ENCODE measurements around the gene PALLD. TPM values are rescaled to one million over a fixed set of nuclear protein-coding genes. Genes with fewer than 3 reads are reported as not detected.
"Not testable (repeated sequence)": the region's sequence is repeated elsewhere in the genome, so short reads cannot be mapped to it uniquely, and the experiment has no call there.

The PALLD gene
- polyA plus RNA-seq, 4 donors: 179 to 246 (median 227) TPM

DNA sequence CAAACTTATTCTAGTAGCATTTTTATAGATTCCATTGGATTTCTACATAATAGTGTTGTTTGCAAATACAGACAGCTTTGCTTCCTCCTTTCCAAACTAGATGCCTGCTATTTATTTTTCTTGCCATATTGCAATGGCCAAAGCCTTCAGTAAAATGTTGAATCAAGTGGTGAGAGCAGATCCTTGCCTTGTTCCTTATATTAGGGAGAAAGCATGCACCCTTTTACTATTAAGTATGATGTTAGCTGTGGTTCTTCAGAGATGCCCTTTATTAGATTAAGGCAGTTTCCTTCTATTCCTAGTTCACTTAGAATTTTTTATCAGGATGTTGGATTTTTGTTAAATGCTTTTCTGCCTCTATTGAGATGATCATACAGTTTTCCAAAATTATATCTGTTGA is 279.5 kb downstream of the PALLD start:
- no peak for DNase-seq (ENCODE audit: low read depth in 4 of 4, low spot score in 3 of 4)

DNA sequence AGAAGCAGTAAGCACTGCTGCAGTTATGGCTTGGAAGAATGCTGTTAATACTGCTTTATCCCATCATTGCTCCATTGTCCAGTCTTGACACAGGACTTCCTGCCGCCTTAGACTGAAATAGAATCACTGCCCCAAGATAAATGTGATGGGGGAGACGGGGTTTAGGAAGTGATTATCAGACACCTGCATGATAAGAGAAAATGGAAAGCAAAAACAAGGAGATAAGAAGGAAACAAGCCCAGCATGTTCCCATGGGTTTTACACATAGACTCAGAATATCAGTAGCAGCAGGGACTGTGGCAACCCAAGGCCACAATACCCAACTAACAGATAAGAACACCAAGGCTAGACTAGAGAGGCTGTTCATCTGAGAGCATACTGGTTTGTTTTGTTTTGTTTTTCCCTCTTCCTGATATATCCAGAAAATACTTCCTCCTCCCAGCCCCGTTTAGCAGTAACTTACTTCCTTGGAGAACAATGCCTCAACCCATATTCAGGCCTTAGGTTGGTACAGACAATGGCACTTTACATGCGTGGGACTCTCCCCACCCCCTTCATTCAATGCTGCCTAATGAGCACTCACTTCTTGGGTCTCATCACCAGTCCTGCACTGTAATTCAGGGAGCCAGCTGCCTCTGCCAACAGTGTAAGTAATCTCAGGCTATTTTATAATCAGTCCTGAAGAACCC is 280.6 kb downstream of the PALLD start:
- DNase-seq (ENCODE audit: low read depth in 4 of 4, low spot score in 3 of 4): no peak

DNA sequence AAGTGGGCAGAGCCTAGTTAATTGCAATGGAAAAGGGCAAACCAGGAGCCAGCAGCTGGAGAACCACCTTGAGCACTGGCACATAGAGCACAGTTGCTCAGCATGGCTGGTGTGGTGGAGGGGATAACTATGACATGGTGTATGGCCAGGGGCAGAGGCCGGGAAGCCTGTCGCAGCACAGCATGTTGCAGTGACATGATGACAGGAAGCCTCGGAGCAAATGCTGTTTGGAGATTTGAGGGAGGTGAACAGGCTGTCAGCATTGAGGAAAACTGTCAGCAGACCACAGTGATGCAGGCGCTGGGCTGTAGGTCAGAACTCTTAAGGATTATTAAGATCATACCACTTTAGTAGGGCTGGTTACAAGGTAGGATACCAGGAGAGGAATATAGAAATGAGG is 284.5 kb downstream of the PALLD start:
- no peak for DNase-seq (ENCODE audit: low read depth in 4 of 4, low spot score in 3 of 4)

DNA sequence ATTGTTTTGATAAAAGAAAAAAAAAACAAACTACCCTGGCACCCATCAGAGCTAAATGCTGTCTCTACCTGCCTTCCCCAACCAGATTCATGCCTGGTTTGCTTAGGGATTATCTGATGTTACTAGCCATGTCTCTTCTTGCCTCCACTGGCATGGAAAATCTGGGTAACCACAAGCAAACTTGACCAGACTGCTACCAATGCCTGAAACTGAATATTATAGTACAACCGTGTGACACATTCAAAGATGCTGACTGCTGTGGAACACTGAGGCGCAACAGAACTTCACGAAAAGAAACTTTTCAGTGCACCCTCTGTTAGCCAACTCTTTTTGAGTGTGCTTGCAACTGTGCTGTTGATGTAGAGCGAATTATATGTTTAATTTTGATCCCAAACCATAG is 285.1 kb downstream of the PALLD start:
- no peak for DNase-seq (ENCODE audit: low read depth in 4 of 4, low spot score in 3 of 4)

DNA sequence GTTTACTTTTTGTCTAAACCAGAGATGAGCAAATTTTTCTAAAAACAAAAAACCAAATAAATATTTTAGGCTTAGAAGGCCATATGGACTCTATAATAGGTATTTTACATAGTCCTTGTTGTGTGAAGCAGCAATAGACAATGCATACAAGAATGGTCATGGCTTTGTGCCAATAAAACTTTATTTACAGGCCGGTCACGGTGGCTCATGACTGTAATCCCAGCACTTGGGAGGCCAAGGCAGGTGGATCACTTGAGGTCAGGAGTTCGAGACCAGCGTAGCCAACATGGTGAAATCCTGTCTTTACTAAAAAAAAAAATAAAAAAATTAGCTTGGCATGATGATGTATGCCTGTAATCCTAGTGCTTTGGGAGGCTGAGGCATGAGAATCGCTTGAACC is 285.6 kb downstream of the PALLD start:
- DNase-seq (ENCODE audit: low read depth in 4 of 4, low spot score in 3 of 4): no peak

DNA sequence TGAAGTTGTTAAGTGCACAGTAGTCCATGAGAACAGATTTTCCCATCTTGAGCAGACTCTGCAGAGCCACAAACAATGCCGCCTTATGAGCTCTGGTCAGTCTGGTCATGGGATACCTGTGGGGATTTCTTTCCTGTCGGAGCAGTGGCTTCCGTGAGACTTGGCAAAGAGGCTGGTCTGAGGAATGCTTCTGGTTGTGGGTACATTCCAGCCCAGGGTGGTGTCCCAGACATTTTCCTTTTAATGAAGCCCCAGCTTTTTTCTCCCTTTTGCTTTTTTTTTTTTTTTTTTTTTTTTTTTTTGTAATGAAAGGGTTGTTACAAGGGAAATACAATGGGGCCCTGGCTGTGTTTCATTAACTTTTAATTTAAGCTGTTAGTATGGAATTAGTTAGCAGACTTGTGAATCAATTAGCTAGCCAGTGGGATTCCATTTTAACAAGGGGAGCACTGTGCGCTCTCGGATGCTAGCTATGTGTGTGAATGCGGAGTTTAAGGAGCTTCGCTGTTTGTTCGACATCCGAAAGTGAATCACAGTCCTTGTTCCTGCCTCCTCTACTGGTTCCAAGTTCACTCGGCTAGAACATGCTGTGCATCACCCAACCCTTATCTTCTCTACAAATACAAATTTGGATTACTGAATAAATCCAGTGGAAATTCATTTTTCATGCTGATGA is 288.1 kb downstream of the PALLD start:
- no peak for DNase-seq (ENCODE audit: low read depth in 4 of 4, low spot score in 3 of 4)

DNA sequence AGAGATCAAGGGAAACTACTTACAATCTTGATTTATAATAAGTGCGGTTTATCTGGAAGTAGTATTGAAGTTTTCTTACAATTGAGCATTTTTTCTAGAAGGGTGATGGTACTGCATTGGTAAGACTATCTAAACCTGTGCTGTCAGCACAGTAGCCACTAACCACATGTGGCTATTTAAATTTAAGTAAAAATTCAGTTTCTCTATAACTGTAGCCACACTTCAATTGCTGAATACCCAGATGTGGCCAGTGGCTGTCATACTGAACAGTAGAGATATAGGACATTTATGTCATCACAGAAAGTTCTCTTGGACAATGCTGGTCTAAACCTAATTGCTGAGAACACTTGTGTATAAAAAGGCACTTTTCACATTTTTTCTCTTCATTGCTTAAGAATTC is 290.5 kb downstream of the PALLD start:
- no peak for DNase-seq (ENCODE audit: low read depth in 4 of 4, low spot score in 3 of 4)

DNA sequence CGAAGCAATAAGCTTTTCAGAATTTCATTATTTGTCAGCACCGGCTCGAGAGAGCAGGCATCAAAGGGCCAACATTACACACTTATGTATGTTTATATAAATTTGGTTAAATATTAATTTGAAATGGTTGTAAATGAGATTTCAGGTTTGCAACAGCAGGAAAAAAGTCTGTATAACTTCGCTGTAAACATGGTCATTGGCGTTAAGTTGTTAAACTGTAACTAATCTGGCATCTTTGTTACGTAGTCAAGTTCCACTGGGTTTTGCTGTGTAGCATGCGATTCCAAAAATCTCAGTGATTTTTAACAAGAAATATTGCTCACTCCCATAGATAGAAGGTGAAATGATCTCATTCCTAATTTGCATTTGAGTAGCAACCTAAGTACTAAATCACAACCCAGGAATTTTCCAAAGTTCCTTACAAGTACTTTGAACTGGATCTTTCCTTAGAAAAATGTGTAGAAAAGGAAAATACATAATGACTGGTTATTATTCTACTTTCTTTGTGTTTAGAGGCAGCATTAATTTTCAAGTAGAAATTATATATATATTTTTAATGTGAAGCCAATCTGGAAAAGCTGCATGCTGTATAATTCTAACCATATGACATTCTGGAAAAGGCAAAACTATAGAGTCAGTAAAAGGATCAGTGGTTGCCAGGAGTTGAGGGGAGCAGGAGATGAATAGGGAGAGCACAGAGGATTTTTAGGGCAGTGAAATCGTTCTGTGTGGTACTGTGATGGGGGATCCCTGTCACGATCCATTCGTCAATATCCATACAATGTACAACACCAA is 291.1 kb downstream of the PALLD start:
- peak in 2 of 4 donors; percentile 26 to 28 for DNase-seq (ENCODE audit: low read depth in 4 of 4, low spot score in 3 of 4)

DNA sequence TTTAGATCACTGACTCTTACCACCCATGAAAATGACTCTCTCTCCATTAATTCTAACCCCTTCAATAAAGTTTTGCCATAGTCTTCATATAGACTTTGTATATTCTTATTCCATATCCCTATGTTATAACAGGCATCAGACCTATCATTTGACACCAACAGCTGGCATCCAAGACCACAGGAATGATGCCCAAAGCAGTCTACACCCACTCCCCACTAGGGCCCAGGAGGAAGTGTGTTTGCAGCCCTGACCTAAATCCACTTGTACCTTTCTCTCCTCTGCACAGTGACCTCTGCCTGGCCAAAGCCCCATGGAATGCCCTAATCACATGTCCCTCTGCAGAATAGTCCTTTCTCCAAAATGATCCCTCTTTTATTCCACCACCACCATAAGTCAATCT is 294.0 kb downstream of the PALLD start:
- no peak for DNase-seq (ENCODE audit: low read depth in 4 of 4, low spot score in 3 of 4)

DNA sequence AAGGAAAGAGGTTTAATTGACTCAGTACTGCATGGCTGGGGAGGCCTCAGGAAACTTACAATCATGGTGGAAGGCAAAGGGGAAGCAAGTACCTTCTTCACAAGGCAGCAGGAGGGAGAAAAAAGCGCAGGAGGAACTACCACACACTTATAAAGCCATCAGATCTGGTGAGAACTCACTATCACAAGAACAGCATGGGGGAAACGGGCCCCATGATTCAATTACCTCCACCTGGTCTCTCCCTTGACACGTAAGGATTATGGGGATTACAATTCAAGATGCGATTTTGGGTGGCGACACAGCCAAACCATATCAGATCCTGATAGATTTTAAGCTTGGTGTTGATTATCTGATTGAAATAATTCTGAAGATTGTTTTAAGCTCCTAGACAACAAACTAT is 294.5 kb downstream of the PALLD start:
- no peak for DNase-seq (ENCODE audit: low read depth in 4 of 4, low spot score in 3 of 4)

DNA sequence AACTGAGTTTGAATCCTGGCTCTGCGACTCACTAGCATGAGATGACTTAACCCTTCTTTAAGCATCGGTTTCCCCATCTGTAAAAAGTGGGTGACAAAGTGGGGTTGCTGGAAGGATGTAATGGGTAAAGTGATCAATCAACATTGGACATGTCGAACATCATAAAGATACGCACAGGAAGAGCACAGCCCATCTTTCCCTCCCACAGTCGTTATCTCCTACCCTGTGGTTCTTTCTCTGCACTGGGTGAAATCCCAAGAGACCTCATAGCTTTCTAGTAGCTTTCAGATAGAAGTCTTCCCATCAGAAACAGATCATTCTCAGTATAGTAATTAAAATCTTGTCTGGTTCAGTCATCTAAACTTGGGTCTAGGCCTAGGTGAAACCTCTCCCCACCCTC is 296.7 kb downstream of the PALLD start:
- DNase-seq (ENCODE audit: low read depth in 4 of 4, low spot score in 3 of 4): no peak

DNA sequence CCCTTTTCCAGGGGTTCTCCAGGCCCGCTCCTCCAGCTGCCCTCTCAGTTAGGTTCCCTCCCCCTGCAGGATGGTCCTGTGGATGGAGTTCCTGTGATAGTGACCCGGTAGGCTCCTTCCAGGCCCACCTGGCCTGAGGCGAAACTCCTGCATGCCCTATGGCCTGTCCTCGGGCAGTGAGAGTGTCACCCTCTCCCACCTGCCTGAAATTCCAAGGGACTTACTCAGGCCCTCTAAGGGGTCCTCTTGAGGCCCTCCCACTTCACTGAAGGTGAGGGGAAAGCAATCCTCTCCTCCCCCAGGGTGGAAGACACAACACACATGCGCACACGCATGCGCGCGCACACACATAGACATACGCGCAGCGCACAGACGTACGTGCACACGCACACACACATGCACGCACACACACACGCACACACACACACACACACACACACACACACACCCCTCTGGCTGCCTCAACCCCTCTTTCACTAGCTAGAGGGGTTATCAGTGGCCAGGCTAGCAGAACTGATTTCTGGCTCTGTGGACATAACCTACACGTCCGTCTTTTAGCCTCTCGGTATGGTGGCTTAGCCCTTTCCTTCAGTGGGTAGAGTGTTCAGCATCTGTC is 297.3 kb downstream of the PALLD start:
- no peak for DNase-seq (ENCODE audit: low read depth in 4 of 4, low spot score in 3 of 4)

DNA sequence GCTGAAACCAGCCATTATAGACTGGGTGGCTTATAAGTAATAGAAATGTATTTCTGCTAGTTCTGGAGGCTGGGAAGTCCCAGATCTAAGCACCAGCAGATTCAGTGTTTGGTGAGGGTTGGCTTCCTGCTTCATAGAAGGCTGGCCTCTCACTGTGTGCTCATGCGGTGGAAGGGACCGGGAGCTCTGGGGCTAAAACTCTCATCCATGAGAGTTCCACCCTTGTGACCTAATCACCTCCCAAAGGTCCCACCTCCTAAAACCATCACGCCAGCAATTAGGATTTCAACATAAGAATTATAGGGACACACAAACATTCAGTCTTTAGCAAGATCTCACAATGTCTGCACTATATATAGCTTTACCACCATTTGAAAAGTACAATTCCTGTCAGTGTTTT is 298.0 kb downstream of the PALLD start:
- DNase-seq (ENCODE audit: low read depth in 4 of 4, low spot score in 3 of 4): no peak

DNA sequence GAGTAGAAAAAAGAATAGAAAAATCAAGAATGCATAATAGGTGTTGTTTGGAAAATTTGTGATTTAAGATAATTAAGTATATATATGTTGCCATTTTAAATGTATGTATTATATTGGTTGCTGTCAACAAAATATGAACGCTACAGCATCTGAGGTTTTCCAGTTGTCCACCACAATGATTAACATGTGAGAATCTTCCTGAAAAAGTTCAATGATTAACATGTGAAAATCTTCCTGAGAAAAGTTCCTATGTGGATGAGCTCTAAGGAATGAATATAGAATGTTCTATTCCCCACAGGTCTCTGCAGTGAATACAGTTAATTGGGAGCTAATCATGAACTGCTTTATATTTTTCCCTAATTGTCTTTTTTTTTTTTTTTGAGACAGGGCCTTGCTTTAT is 298.5 kb downstream of the PALLD start:
- no peak for DNase-seq (ENCODE audit: low read depth in 4 of 4, low spot score in 3 of 4)

DNA sequence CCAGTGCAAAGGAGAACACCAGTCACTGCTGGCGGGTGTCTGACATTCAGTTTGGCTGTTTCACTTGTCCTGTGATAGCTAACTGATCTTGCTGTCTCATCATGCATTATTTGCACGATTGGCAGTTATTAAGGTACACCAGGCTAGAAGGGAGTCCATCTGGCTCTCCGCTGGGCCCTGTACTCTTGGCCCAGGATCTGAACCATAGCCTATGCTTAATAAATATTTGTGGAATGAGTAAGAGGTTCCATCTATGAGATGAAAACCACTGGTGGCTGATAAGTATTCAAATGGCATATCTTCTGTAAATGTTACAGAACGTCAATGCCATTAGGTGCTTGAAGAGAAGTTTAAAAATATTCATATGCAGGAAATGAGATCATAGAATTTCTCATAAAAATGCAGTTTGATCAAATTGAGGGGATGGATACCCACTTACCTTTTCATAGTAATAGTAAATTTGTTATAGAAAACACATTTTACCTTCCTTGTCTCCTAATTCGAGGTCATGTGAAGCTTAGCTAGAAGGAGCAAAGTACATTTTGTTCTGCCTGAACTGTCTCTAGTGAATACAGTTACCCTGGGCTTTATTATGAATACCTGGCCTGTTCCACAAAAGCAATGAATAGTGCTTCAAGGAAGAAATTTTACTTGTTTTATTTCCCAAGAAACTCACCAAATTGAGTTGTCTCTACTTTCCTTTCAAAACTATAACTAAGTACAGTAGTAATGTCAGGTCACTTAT is 299.7 kb downstream of the PALLD start:
- no peak for DNase-seq (ENCODE audit: low read depth in 4 of 4, low spot score in 3 of 4)

DNA sequence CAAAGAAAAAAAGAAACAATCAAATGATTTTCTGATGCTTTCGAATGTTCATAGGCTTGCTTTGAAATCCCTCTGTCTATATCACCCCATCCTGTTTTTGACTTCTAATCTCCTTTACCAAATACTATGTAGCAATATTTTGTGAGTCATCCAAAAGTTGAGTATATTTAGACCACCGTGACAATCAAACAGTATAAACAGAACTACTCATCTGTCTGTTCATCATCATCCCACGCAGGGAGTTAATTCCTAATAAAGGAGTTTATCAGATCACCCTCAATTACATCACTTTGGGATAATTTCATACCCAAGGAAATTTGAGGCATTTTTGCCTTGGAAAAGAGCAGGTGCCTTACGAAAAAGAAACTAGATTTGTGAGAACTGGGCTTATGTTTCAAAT is 300.3 kb downstream of the PALLD start:
- DNase-seq (ENCODE audit: low read depth in 4 of 4, low spot score in 3 of 4): no peak

DNA sequence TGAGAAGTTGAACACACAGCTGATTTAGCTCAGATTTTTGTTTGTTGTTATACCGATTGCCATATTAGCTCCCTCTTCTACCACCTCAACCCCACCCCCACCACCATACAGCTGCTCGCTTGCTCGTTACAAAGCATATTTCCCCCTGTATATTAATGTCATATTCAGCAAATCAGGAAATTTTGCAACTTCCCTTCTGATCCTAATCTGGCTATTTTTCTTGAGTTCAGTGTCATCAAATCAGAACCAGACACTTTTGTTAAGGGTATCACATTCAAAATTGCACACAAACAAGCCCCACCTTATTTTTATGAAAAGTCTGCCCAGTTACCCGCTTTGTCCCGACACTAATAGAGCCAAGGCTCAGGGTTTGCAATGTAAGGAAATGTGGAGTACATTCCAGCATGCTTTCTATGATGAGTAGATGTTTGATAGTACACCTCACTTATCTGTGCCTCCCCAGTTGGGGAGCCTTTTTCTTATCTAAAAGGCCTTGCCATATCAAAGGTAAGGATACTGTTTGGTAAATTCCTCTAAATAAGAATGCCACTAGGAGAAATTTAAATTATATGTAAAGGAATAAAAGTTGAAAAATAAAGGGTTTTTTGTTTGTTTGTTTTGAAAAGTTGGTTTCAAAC is 301.0 kb downstream of the PALLD start:
- no peak for DNase-seq (ENCODE audit: low read depth in 4 of 4, low spot score in 3 of 4)

DNA sequence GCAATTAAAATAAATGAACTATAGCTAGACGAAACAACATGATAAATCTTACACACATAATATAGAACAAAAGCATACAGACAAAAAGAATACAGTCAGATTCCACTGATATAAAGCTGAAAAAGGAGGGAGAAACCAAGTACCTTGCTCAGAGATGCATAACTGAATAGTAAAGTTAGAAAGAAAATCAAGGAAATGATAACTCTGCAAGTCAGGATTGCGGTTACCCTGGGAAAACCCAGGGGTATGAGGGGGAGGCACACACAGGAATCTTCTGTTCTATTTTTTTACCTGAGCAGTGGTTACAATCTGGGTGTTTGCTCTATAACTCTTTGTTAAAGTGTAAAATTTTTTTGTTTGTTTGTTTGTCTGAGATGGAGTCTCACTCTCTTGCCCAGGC is 304.1 kb downstream of the PALLD start:
- no peak for DNase-seq (ENCODE audit: low read depth in 4 of 4, low spot score in 3 of 4)

DNA sequence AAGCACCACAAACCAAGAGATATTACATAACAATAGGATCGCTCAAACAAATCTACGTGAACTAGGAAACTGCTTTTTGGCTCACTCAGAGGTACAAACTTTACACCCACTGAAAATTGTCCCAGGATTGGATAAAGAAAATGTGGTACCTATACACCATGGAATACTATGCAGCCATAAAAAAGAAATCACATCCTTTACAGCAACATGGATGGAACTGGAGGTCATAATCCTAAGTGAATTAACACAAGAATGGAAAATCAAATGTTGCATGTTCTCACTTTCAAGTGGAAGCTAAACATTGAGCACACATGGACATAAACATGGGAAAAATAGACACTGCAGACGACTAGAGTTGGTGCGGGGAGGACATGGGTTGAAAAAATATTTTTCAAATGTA is 305.4 kb downstream of the PALLD start:
- no peak for DNase-seq (ENCODE audit: low read depth in 4 of 4, low spot score in 3 of 4)

DNA sequence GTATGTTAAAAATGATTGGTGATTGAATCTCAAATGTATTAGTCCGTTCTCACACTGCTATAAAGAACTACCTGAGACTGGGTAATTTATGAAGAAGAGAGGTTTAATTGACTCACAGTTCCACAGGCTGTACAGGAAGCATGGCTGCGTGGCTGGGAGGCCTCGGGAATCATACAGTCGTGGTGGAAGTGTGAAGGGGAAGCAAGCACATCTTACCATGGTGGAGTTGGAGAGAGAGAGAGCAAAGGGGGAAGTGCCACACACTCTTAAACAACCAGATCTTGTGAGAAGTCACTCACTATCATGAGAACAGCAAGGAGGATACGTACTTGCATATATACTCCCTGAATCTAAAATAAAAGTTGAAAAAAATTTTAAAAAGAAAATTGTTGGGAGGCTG is 306.2 kb downstream of the PALLD start:
- not testable (repeated sequence) for DNase-seq (ENCODE audit: low read depth in 4 of 4, low spot score in 3 of 4)
